HEK293 (cell line): Measurements from ENCODE around the gene SETD9.
A peak's percentile ranks its signal among the peaks of the same experiment; 100 is the strongest.

ENCODE experiments used
- CTCF ChIA-PET: fragments of 350-600 bp; formaldehyde crosslinking; extraction: SDS; loops from one replicate; lab custom pipeline; 2021; ENCODE audit warnings: antibody characterized with exemption; lab: Yijun Ruan, JAX
- POLR2A ChIA-PET: fragments of 300-600 bp; formaldehyde crosslinking; extraction: SDS; loops from one replicate; lab custom pipeline; 2020; ENCODE audit warnings: antibody characterized with exemption, inconsistent platforms; lab: Yijun Ruan, JAX
- H3K27ac ChIP-seq: fragments of 200-500 bp; sonication (Bioruptor generic); 2 replicates; pipeline ENCODE4 v1.5.1; 2014; ENCODE audit warnings: low read depth, low read length, control low read depth, inconsistent platforms; ENCODE audit errors: extremely low read depth
- H3K36me3 ChIP-seq, 2 experiments: fragments of 200-500 bp in 1 of 2; sonication (Bioruptor generic) in 1 of 2; 1 replicate in 1 of 2; 2 replicates in 1 of 2; pipeline ENCODE4 v1.5.1; 2014 to 2017; ENCODE audit warnings: inconsistent platforms in 2 of 2, low read length in 2 of 2; ENCODE audit not compliant: control insufficient read depth in 2 of 2, insufficient read depth in 1 of 2
- H3K4me1 ChIP-seq: fragments of 200-500 bp; sonication (Bioruptor generic); 2 replicates; pipeline ENCODE4 v1.5.1; 2014; ENCODE audit warnings: mild to moderate bottlenecking, low read length, inconsistent platforms; ENCODE audit not compliant: control insufficient read depth, insufficient read depth
- H3K4me3 ChIP-seq: 2 replicates; pipeline ENCODE4 v1.5.1; 2011; ENCODE audit warnings: low read depth, mild to moderate bottlenecking, control low read depth, low read length, moderate library complexity
- H3K9me3 ChIP-seq: fragments of 200-500 bp; sonication (Bioruptor generic); 2 replicates; pipeline ENCODE4 v1.5.1; 2014; ENCODE audit warnings: low read depth, low read length, inconsistent platforms; ENCODE audit not compliant: control insufficient read depth, insufficient read depth
- KLF1 ChIP-seq: fragments of 450-650 bp; formaldehyde crosslinking; IDR thresholded peaks from 2 replicates; pipeline ENCODE4 v1.5.1; 2016; ENCODE audit warnings: missing biosample characterization, missing genetic modification characterization
- KLF10 ChIP-seq: fragments of 450-650 bp; IDR thresholded peaks from 2 replicates; pipeline ENCODE4 v1.5.1; 2018; ENCODE audit warnings: missing biosample characterization, mild to moderate bottlenecking, missing genetic modification characterization
- KLF16 ChIP-seq: fragments of 450-650 bp; formaldehyde crosslinking; IDR thresholded peaks from 2 replicates; pipeline ENCODE4 v1.5.1; 2017; ENCODE audit warnings: missing biosample characterization, missing genetic modification characterization
- PRDM1 ChIP-seq: fragments of 450-650 bp; formaldehyde crosslinking; IDR thresholded peaks from 2 replicates; pipeline ENCODE4; 2016; ENCODE audit warnings: missing biosample characterization, missing genetic modification characterization
- SCRT2 ChIP-seq: fragments of 450-650 bp; formaldehyde crosslinking; IDR thresholded peaks from 2 replicates; pipeline ENCODE4 v1.5.1; 2016; ENCODE audit warnings: missing biosample characterization, missing genetic modification characterization
- SP3 ChIP-seq: fragments of 450-650 bp; formaldehyde crosslinking; IDR thresholded peaks from 2 replicates; pipeline ENCODE4 v1.5.1; 2016; ENCODE audit warnings: missing biosample characterization, missing genetic modification characterization
- WT1 ChIP-seq: fragments of 450-650 bp; formaldehyde crosslinking; IDR thresholded peaks from 2 replicates; pipeline ENCODE4 v1.5.1; 2016; ENCODE audit warnings: missing biosample characterization, missing genetic modification characterization
- YY1 ChIP-seq: fragments of 450-650 bp; formaldehyde crosslinking; IDR thresholded peaks from 2 replicates; pipeline ENCODE4 v1.5.1; 2018; ENCODE audit warnings: missing biosample characterization, missing genetic modification characterization
- ZBTB1 ChIP-seq: fragments of 450-650 bp; formaldehyde crosslinking; IDR thresholded peaks from 2 replicates; pipeline ENCODE4 v1.5.1; 2016; ENCODE audit warnings: missing biosample characterization, missing genetic modification characterization
- ZBTB21 ChIP-seq: fragments of 450-650 bp; formaldehyde crosslinking; IDR thresholded peaks from 2 replicates; pipeline ENCODE4 v1.5.1; 2017; ENCODE audit warnings: missing biosample characterization, missing genetic modification characterization
- ZBTB48 ChIP-seq: fragments of 450-650 bp; formaldehyde crosslinking; IDR thresholded peaks from 2 replicates; pipeline ENCODE4 v1.5.1; 2016; ENCODE audit warnings: missing biosample characterization, missing genetic modification characterization
- ZFP37 ChIP-seq: fragments of 450-650 bp; formaldehyde crosslinking; IDR thresholded peaks from 2 replicates; pipeline ENCODE4 v1.5.1; 2016; ENCODE audit warnings: missing biosample characterization, missing genetic modification characterization
- ZNF311 ChIP-seq: fragments of 450-650 bp; formaldehyde crosslinking; IDR thresholded peaks from 2 replicates; pipeline ENCODE4 v1.5.1; 2017; ENCODE audit warnings: missing biosample characterization, missing genetic modification characterization, borderline replicate concordance
- ZNF341 ChIP-seq: fragments of 450-650 bp; formaldehyde crosslinking; IDR thresholded peaks from 2 replicates; pipeline ENCODE4; 2016; ENCODE audit warnings: low read depth, missing biosample characterization, missing genetic modification characterization
- ZNF558 ChIP-seq: fragments of 450-650 bp; formaldehyde crosslinking; IDR thresholded peaks from 2 replicates; pipeline ENCODE4 v1.5.1; 2016; ENCODE audit warnings: missing biosample characterization, missing genetic modification characterization
- ZNF585B ChIP-seq: fragments of 450-650 bp; formaldehyde crosslinking; IDR thresholded peaks from 2 replicates; pipeline ENCODE4 v1.5.1; 2016; ENCODE audit warnings: missing biosample characterization, missing genetic modification characterization
- ZNF626 ChIP-seq: fragments of 450-650 bp; sonication (Bioruptor Pico); formaldehyde crosslinking; IDR thresholded peaks from 2 replicates; pipeline ENCODE4 v1.5.1; 2018; ENCODE audit warnings: missing biosample characterization, missing genetic modification characterization, inconsistent platforms
- ZNF701 ChIP-seq: fragments of 450-650 bp; formaldehyde crosslinking; IDR thresholded peaks from 2 replicates; pipeline ENCODE4 v1.5.1; 2016; ENCODE audit warnings: missing biosample characterization, missing genetic modification characterization
- TF ChIP-seq, protein P1 (sequence below): fragments of 450-650 bp; formaldehyde crosslinking; IDR thresholded peaks from 2 replicates; pipeline ENCODE4 v1.5.1; 2016; ENCODE audit warnings: missing biosample characterization, missing genetic modification characterization, borderline replicate concordance
- TF ChIP-seq, protein P2 (sequence below): fragments of 450-650 bp; formaldehyde crosslinking; IDR thresholded peaks from 2 replicates; pipeline ENCODE4 v1.5.1; 2016; ENCODE audit warnings: missing biosample characterization, missing genetic modification characterization
- TF ChIP-seq, protein P3 (sequence below): sonication (generic); formaldehyde crosslinking; IDR thresholded peaks from 2 replicates; pipeline ENCODE4 v1.8.1; 2022; ENCODE audit warnings: mild to moderate bottlenecking, moderate library complexity, missing genetic modification reagents
- TF ChIP-seq, protein P4 (sequence below): fragments of 450-650 bp; formaldehyde crosslinking; IDR thresholded peaks from 2 replicates; pipeline ENCODE4 v1.5.1; 2016; ENCODE audit warnings: missing biosample characterization, missing genetic modification characterization
- TF ChIP-seq, protein P5 (sequence below): fragments of 450-650 bp; formaldehyde crosslinking; IDR thresholded peaks from 2 replicates; pipeline ENCODE4 v1.5.1; 2017; ENCODE audit warnings: missing biosample characterization, missing genetic modification characterization

The SETD9 gene

DNA sequence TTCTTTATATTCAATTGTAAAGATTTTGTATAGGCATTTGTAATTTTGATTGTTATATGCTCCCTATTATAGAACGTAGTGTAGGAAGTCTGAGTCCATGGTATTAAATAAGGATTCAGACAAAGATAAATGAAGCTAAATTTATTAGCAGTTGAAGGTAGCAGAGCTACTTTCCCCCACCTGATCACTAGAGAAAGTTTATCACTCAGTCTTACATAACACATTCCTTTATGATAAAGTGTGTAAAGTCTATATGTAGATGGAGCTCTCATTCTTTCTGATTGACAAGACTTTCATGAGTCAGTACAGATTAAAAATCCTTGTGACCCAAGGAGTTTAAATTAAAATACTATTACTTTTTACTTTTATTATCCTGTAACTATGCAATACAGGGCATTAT, 44.9 kb downstream of the SETD9 start (continued):
- TF ChIP-seq, protein P1, sequence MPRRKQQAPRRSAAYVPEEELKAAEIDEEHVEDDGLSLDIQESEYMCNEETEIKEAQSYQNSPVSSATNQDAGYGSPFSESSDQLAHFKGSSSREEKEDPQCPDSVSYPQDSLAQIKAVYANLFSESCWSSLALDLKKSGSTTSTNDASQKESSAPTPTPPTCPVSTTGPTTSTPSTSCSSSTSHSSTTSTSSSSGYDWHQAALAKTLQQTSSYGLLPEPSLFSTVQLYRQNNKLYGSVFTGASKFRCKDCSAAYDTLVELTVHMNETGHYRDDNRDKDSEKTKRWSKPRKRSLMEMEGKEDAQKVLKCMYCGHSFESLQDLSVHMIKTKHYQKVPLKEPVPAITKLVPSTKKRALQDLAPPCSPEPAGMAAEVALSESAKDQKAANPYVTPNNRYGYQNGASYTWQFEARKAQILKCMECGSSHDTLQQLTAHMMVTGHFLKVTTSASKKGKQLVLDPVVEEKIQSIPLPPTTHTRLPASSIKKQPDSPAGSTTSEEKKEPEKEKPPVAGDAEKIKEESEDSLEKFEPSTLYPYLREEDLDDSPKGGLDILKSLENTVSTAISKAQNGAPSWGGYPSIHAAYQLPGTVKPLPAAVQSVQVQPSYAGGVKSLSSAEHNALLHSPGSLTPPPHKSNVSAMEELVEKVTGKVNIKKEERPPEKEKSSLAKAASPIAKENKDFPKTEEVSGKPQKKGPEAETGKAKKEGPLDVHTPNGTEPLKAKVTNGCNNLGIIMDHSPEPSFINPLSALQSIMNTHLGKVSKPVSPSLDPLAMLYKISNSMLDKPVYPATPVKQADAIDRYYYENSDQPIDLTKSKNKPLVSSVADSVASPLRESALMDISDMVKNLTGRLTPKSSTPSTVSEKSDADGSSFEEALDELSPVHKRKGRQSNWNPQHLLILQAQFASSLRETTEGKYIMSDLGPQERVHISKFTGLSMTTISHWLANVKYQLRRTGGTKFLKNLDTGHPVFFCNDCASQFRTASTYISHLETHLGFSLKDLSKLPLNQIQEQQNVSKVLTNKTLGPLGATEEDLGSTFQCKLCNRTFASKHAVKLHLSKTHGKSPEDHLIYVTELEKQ, result no peak
- no peak for TF ChIP-seq SP3 (tag by site-specific recombination)
- 0 out of 2 replicates have a peak, but pooled peaks have one; percentile 47 for TF ChIP-seq PRDM1 (tag by site-specific recombination)
- no peak for TF ChIP-seq ZBTB48 (tag by site-specific recombination)
- TF ChIP-seq ZBTB1 (tag by site-specific recombination), result no peak
- no peak for TF ChIP-seq ZNF341 (tag by site-specific recombination)
- TF ChIP-seq KLF16, result no peak

DNA sequence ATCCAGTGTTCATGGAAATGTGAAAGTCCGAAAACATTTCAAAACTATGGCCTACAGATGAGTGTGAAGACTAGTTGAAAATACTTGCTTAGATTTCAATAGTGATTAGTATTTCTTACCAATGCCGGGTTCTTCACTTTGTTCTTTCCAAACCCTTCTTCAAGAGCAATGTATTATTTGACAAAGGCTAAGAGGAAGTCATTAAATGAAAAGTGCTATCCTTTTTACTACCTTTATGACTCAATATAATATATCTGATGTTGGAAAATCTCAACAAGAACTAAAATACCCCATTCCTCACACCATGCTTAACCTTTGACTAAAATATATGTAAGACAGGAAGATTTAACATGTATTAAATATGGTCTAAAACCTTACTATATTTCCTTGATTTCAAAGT, 49.2 kb downstream of the SETD9 start:
- Histone ChIP-seq H3K36me3 (no peaks in the 10 kb centered on the region), H3K9me3 (no peaks in the 10 kb centered on the region), H3K4me1 (no peaks in the 10 kb centered on the region), H3K4me3 (no peak overlapping the region), H3K27ac (no peak overlapping the region)
- TF ChIP-seq, protein P2, sequence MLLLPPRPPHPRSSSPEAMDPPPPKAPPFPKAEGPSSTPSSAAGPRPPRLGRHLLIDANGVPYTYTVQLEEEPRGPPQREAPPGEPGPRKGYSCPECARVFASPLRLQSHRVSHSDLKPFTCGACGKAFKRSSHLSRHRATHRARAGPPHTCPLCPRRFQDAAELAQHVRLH (tag by site-specific recombination), result no peak
- TF ChIP-seq ZNF626 (tag by site-specific recombination), result no peak
- TF ChIP-seq ZFP37 (tag by site-specific recombination), result no peak
- no peak for TF ChIP-seq SP3 (tag by site-specific recombination)
- no peak for TF ChIP-seq ZNF311 (tag by site-specific recombination)
- TF ChIP-seq ZNF585B (tag by site-specific recombination), result no peak
- TF ChIP-seq WT1 (tag by site-specific recombination), result no peak
- TF ChIP-seq KLF10 (tag by site-specific recombination), result no peak
- no peak for TF ChIP-seq ZBTB21 (tag by site-specific recombination)
- TF ChIP-seq SCRT2 (tag by site-specific recombination), result no peak
- no peak for TF ChIP-seq YY1 (tag by site-specific recombination)
- TF ChIP-seq, protein P3, sequence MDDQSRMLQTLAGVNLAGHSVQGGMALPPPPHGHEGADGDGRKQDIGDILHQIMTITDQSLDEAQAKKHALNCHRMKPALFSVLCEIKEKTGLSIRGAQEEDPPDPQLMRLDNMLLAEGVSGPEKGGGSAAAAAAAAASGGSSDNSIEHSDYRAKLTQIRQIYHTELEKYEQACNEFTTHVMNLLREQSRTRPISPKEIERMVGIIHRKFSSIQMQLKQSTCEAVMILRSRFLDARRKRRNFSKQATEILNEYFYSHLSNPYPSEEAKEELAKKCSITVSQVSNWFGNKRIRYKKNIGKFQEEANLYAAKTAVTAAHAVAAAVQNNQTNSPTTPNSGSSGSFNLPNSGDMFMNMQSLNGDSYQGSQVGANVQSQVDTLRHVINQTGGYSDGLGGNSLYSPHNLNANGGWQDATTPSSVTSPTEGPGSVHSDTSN (CRISPR knock-in tag), result no peak
- TF ChIP-seq ZNF558 (tag by site-specific recombination), result no peak
- TF ChIP-seq, protein P4, sequence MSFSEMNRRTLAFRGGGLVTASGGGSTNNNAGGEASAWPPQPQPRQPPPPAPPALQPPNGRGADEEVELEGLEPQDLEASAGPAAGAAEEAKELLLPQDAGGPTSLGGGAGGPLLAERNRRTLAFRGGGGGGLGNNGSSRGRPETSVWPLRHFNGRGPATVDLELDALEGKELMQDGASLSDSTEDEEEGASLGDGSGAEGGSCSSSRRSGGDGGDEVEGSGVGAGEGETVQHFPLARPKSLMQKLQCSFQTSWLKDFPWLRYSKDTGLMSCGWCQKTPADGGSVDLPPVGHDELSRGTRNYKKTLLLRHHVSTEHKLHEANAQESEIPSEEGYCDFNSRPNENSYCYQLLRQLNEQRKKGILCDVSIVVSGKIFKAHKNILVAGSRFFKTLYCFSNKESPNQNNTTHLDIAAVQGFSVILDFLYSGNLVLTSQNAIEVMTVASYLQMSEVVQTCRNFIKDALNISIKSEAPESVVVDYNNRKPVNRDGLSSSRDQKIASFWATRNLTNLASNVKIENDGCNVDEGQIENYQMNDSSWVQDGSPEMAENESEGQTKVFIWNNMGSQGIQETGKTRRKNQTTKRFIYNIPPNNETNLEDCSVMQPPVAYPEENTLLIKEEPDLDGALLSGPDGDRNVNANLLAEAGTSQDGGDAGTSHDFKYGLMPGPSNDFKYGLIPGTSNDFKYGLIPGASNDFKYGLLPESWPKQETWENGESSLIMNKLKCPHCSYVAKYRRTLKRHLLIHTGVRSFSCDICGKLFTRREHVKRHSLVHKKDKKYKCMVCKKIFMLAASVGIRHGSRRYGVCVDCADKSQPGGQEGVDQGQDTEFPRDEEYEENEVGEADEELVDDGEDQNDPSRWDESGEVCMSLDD (tag by site-specific recombination), result no peak
- no peak for TF ChIP-seq ZNF701 (tag by site-specific recombination)
- TF ChIP-seq, protein P5, sequence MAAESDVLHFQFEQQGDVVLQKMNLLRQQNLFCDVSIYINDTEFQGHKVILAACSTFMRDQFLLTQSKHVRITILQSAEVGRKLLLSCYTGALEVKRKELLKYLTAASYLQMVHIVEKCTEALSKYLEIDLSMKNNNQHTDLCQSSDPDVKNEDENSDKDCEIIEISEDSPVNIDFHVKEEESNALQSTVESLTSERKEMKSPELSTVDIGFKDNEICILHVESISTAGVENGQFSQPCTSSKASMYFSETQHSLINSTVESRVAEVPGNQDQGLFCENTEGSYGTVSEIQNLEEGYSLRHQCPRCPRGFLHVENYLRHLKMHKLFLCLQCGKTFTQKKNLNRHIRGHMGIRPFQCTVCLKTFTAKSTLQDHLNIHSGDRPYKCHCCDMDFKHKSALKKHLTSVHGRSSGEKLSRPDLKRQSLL (tag by site-specific recombination), result no peak
- TF ChIP-seq KLF1 (tag by site-specific recombination), result no peak
- ChIA-PET CTCF (interaction anchor here (0.7 kb wide), 2 partner anchors 752 to 1809 kb away, joined by 3 to 4 read pairs; no protein-coding TSS in a partner anchor), POLR2A (no interaction called here)
